ENCODE results near the gene GAP43.

GAP43 gene

DNA sequence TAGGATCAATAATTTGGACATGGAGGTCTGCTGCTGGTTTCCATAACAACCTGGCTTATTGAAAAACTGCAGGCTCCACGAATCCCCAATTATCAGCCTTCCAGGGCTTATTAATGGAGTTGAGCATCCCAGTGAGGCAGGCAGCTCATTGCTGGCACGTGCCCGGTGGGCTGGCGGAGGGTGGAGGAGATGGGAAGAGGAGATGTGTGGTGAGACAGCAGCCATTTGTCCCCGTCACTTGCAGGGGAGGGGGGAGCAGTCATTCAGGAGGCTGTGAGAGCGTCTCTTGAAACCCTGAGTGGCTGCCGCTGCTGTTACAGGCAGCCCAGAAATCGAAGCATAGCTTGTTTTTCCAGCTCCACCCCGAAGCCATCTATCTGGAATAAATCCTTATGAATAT, 70.6 kb downstream of the GAP43 start:
- DNase-seq (ENCODE audit: extremely low read depth, insufficient read length), result no peak
- TF ChIP-seq, protein P1, sequence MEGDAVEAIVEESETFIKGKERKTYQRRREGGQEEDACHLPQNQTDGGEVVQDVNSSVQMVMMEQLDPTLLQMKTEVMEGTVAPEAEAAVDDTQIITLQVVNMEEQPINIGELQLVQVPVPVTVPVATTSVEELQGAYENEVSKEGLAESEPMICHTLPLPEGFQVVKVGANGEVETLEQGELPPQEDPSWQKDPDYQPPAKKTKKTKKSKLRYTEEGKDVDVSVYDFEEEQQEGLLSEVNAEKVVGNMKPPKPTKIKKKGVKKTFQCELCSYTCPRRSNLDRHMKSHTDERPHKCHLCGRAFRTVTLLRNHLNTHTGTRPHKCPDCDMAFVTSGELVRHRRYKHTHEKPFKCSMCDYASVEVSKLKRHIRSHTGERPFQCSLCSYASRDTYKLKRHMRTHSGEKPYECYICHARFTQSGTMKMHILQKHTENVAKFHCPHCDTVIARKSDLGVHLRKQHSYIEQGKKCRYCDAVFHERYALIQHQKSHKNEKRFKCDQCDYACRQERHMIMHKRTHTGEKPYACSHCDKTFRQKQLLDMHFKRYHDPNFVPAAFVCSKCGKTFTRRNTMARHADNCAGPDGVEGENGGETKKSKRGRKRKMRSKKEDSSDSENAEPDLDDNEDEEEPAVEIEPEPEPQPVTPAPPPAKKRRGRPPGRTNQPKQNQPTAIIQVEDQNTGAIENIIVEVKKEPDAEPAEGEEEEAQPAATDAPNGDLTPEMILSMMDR (IDR thresholded peaks at IDR 0.05; ENCODE audit: insufficient read depth, low read length, poor library complexity, severe bottlenecking), result no peak

DNA sequence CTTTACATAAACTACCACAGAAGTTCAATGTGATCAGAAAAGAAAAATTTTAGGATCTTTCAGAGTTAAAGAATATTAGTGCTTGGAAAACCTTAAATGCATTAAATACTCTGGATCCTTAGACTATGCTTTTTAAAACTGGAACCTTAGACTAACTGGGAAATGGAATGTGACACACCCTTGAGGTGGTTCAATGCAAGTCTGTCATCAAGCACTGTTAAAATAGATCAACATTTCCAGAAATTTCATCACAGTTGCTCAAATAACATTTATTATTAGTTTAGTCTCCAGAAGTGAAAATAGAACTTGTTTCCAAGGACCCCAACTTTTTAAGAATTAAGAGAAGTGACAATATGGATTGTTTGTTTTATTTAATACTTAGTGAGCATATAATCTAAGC, 71.8 kb downstream of the GAP43 start:
- TF ChIP-seq, protein P1 (IDR thresholded peaks at IDR 0.05; ENCODE audit: insufficient read depth, low read length, poor library complexity, severe bottlenecking), result no peak
- no peak for DNase-seq (ENCODE audit: extremely low read depth, insufficient read length)
- Histone ChIP-seq H3K36me3 (ENCODE audit: control insufficient read depth, insufficient read depth, low read length) (no peaks in the 10 kb centered on the region), H3K4me3 (replicated peaks; ENCODE audit: low read depth, low read length) (no peak overlapping the region), H3K27me3 (replicated peaks; ENCODE audit: control insufficient read depth, insufficient read depth, low read length) (no peaks in the 10 kb centered on the region)

More for the DNA sequence above, 70.6 kb downstream of the GAP43 start:
- no peaks in the 10 kb centered on the region for H3K27me3 ChIP-seq (replicated peaks; ENCODE audit: control insufficient read depth, insufficient read depth, low read length)
- no peak overlapping the region for H3K4me3 ChIP-seq (replicated peaks; ENCODE audit: low read depth, low read length)
- no peaks in the 10 kb centered on the region for H3K36me3 ChIP-seq (ENCODE audit: control insufficient read depth, insufficient read depth, low read length)

DNA sequence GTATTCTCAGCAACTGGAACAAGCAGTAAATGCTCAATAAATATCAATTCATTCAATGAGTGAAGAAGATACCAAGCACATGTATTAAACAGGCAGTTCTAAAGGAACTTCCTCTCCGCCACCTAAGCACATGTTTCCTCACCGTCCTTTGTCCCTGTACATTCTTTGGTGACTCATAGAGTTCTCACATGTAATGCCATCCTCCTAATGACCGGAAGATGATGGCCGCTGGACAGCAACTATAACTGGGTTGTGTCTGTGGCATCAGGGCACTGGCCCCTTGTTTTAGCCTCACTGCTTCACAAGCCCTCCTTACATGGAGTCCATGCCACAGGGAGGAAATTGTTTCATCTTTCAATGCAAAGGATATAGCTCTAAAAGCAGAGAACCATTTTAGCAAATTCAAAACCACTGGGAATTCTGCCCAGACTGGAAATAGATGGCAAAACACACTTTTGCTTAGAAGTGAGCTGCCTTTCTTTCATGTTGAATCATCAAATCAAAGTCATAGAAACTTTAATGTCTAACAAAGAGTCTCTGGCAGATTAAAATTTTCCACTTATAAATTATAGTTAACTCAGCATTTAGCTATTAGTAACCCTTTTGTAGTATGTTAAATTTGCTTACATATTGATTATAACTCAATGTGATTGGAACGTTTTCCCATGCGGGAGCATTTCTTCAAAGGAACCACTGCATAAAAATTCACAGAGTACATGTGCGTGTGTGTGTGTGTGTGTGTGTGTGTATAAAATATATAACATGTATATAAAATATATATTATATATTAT, 74.1 kb downstream of the GAP43 start:
- Histone ChIP-seq H3K4me3 (replicated peaks; ENCODE audit: low read depth, low read length) (no peak overlapping the region), H3K36me3 (ENCODE audit: control insufficient read depth, insufficient read depth, low read length) (no peaks in the 10 kb centered on the region), H3K27me3 (replicated peaks; ENCODE audit: control insufficient read depth, insufficient read depth, low read length) (no peaks in the 10 kb centered on the region)
- TF ChIP-seq, protein P1 (IDR thresholded peaks at IDR 0.05; ENCODE audit: insufficient read depth, low read length, poor library complexity, severe bottlenecking), result no peak
- no peak for DNase-seq (ENCODE audit: extremely low read depth, insufficient read length)

DNA sequence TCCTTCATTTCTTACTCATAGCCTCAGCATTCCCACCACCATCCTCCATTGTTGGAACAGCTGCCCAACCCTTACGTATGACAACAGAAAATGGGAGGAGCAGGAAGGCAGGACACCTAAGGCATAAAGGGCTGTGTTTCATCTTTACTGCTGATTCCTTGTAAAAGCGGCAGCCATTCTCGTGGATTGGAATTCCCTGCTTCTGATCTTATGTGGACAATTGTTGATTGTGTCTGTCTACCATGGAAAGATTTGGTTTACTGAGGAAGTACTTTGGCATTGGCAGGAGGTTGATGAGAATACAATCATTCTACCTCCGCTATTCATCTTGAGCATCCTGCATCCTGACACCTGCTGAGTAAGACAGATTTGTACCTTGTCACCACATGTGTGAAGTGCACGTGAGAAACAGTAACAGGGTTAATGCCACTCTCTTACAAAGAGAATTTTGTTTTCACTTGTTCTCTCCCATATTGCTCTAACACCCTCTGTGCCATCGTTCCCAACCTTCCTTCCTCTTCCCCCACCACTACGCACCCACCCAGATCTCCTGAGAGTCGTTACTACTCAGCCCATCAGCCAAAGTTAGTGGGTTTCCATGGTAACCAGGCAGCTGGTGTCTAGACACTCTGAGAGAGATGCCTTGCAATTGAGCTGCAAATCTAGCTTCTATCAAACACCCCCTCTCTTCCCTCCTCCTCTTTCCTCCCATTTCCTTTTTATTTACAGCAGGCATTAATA, 75.7 kb downstream of the GAP43 start:
- H3K27me3 ChIP-seq (replicated peaks; ENCODE audit: control insufficient read depth, insufficient read depth, low read length), result no peaks in the 10 kb centered on the region
- DNase-seq (ENCODE audit: extremely low read depth, insufficient read length), result no peak
- TF ChIP-seq, protein P1 (IDR thresholded peaks at IDR 0.05; ENCODE audit: insufficient read depth, low read length, poor library complexity, severe bottlenecking), result no peak

DNA sequence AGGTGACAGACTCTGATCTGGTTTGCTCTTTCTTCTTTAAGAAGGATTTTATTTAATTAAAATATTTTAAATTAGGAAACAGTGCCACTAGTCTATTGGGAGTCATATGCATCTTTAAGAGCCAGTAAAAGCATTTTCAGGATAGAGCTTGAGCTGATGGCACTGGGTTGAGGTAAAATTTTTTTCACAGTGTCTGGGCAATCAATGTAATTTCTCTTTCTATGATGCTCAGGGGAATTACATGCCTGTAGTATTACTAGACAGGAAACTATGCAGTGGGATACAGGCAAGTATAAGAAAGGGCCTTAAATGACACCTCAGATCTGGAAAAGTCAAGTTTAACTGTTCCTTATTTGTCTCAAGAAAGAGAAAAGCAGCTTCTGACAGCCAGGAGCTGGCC, 76.4 kb downstream of the GAP43 start:
- Histone ChIP-seq H3K36me3 (ENCODE audit: control insufficient read depth, insufficient read depth, low read length) (no peaks in the 10 kb centered on the region), H3K4me3 (replicated peaks; ENCODE audit: low read depth, low read length) (no peak overlapping the region), H3K27me3 (replicated peaks; ENCODE audit: control insufficient read depth, insufficient read depth, low read length) (no peaks in the 10 kb centered on the region)
- TF ChIP-seq, protein P1 (IDR thresholded peaks at IDR 0.05; ENCODE audit: insufficient read depth, low read length, poor library complexity, severe bottlenecking), result no peak
- no peak for DNase-seq (ENCODE audit: extremely low read depth, insufficient read length)

More for the DNA sequence above, 75.7 kb downstream of the GAP43 start:
- Histone ChIP-seq H3K36me3 (ENCODE audit: control insufficient read depth, insufficient read depth, low read length) (no peaks in the 10 kb centered on the region), H3K4me3 (replicated peaks; ENCODE audit: low read depth, low read length) (no peak overlapping the region)
